Kidney capillary endothelial cell (primary cell): ENCODE results near the gene OR7G2.
"Not testable (repeated sequence)": the region's sequence is repeated elsewhere in the genome, so short reads cannot be mapped to it uniquely, and the experiment has no call there.

Experiments used
- DNase-seq: peaks from one replicate; pipeline ENCODE4 v3.0.0-alpha.2; 2018; ENCODE audit warnings: low spot score

Gene OR7G2

DNA sequence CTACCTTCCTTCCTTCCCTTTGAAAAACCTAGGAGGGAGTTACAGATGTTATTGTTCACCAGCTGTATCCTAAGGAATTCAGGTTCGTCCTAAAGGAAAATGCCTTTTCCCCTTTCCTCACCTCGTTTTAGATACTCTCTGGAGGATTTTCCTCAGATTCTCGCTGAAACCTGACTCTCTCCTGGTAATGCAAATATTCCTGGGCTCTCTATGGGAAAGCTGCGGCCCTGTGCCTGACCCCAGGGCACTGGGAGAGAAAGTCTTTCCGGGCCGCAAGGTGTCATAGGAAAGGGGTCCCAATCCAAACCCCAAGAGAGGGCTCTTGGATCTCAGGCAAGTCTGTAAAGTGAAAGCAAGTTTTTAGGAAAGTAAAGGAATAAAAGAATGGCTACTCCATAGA, 33.5 kb downstream of the OR7G2 start:
- DNase-seq: no peak

- not testable (repeated sequence) for DNase-seq
Measured at GRCh38 chr19:9071720-9072119, 35.6 kb downstream of the OR7G2 start.

- no peak for DNase-seq
Measured at GRCh38 chr19:9070066-9070465, 37.2 kb downstream of the OR7G2 start.

DNA sequence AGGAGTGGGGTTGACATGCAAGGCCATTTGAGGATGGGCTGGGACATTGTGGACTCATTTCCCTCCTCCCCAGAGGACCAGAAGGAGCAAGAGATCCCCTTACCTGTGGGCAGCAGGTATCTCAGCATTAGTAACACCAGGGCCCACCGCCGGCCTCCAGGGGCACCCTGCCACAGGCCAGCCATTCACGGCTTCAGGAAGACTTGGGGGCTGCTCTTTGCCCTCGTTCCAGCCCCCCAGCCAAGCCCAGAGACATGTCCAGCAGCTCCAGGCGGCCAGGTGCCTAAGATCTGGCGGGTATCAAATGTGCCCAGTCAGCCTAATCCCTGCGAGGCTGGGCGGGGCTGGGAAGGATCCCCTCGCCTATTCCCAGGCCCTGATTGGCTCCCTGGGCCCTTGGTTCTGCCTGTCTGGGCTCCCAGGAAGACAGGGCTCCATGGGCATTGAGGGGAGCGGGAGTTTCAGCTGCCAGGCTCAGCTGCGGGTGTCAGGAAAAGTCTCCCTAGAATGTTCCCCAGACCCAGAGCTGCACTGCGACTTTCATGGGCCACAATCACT, 41.7 kb downstream of the OR7G2 start:
- no peak for DNase-seq

DNA sequence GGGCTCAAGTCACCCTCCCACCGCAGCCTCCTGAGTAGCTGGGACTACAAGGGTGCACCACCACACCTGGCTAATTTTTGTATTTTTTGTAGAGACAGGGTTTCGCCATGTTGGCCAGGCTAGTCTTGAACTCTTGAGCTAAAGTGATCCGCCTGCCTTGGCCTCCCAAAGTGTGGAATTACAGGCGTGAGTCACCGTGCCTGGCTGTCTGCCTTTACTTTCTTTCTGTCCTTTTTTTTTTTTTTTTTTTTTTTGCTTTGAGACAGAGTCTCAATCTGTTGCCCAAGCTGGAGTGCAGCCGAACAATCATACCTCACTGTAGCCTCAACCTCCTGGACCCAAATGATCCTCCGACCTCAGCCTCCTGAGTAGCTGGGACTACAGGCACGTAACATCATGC, 45.4 kb downstream of the OR7G2 start:
- no peak for DNase-seq

DNA sequence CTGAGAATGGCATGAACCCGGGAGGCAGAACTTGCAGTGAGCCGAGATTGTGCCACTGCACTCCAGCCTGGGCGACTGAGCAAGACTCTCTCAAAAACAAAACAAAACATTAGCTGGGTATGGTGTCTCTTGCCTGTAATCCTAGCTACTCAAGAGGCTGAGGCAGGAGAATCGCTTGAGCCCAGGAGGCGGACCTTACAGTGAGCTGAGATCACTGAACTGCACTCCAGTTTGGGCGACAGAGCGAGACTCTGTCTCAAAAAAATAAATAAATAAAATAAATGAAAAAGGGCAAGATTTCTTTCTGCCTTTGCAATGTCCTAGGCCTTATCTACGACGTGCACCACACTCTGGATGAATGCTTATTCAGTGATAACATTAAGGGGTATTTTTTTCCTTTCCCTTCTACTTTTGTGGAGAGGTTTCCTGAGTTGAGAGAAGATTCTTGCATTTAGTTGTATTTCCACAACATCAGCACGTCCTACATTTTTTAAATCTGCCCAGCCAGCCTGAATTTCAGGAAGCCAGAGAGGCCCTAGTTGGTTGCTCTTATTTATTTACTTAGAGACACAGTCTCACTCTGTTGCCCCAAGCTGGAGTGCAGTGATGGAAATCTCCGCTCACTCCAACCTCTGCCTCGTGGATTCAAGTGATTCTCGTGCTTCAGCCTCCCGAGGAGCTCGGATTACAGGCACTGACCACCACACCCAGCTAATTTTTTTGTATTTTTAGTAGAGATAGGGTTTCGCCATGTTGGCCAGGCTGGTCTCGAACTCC, 46.5 kb downstream of the OR7G2 start:
- no peak for DNase-seq

DNA sequence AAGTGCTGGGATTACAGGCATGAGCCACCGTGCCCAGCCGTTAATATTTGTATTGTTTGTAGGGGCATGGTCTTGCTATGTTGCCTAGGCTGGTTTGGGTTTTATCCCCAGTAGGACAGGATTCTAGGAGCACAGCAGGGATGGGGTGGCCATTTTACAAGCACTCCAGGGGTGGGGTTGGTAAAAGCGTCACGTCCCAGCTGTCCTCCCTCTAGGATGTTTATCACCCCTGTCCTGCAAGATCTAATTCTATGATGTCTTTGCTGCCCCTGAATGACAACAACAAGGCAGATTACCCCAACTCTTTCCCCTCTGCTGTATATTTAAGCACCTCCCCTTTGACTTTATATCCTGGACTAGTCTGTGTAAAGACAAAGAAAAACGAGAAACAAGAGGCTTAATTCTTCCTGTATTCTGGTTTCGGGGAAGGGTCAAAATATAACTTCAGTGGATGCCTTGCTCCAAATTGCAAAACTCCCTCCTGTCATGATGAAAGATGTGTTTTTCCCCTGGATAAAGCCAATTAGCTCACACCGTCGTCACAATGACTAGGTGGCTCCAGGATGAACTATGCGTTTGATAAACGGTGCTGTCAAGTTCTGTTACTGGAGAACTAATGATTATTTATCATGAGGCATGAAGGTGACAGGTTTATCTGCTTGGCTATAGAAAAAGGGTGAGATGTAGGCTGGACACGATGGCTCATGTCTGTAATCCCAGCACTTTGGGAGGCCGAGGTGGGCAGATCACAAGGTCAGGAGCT, 48.2 kb downstream of the OR7G2 start:
- no peak for DNase-seq

GRCh38 chr19:9057505-9058258, 49.6 kb downstream of the OR7G2 start:
- DNase-seq: no peak

DNA sequence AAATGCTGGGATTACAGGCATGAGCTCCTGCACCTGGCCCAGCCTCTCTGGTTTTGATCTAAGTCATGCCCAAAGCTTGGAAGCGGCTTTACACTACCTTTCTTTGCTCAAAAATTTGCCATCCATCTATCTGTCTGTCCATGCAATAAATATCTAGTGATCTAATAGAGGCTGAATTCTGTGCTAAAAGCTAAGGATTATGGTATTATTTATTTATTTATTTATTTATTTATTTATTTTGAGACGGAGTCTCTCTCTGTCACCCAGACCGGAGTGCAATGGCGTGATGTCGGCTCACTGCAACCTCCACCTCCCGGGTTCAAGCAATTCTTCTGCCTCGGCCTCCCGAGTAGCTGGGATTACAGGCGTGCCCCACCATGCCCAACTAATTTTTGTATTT, 51.1 kb downstream of the OR7G2 start:
- not testable (repeated sequence) for DNase-seq

- DNase-seq: no peak
Measured at GRCh38 chr19:9054765-9055164, 52.5 kb downstream of the OR7G2 start.

DNA sequence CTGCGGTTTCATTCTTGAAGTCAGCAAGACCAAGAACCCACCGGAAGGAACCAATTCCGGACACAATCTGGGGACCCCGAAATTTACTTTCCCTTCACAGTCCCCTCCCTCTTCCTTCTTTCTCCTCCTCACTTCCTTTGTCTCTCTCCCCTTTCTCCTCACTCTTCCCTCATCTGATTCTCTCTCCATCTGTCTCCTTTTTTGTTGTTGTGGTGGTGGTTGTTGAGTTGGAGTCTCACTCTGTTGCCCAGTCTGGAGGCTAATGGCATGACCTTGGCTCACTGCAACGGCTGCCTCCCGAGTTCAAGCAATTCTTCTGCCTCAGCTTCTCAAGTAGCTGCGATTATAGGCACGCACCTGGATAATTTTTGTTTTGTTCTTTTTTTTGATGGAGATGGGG, 53.1 kb downstream of the OR7G2 start:
- no peak for DNase-seq

- DNase-seq: not testable (repeated sequence)
Measured at GRCh38 chr19:9053674-9054073, 53.6 kb downstream of the OR7G2 start.

DNA sequence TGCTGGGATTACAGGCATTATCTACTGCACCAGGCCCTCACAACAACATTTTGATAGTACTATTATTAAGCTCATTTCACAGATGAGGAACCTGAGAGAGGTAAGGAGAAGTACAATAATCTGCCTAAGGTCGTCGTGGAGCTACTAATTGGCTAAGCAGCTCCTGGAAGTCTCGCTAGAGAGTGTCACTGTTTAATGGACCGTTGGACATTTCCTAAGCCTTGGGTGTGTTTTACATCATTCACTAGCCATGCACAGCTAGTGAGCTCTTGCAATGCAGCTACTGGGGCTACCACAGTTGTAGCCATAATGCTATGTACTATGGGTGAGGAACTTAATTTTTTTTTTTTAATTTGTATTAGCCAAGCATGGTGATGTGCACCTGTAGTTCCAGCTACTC, 54.4 kb downstream of the OR7G2 start:
- DNase-seq: no peak
